Breast epithelium (tissue), 4 donors: ENCODE results near the gene FAM124A. TPM values are rescaled to one million over a fixed set of nuclear protein-coding genes. Genes with fewer than 3 reads are reported as not detected.

Source experiments
- DNase-seq, 2 donors: peaks; one replicate each; pipeline ENCODE4 v3.0.0-alpha.2; 2019; ENCODE audit warnings: low spot score in 2 of 2
- H3K27ac ChIP-seq, 2 donors: fragments of 200-600 bp; sonication (generic) in 1 of 2; one replicate each; pipeline ENCODE4 v1.5.1; 2016 to 2019; ENCODE audit warnings: mild to moderate bottlenecking in 1 of 2
- H3K27me3 ChIP-seq, 2 donors: fragments of 200-600 bp; sonication (generic) in 1 of 2; one replicate each; pipeline versions ENCODE4 v1.5.1 to v1.6.0; 2017 to 2019; ENCODE audit warnings: control low read depth in 1 of 2, mild to moderate bottlenecking in 1 of 2
- H3K36me3 ChIP-seq: fragments of 200-600 bp; one replicate; pipeline ENCODE4 v1.5.1; 2019
- H3K4me1 ChIP-seq, 2 donors: fragments of 200-600 bp; sonication (generic); one replicate each; pipeline ENCODE4 v1.5.1; 2016 to 2019; ENCODE audit warnings: control low read depth in 1 of 2
- H3K4me3 ChIP-seq, 3 donors: fragments of 200-600 bp; sonication (generic); 1 replicate in 2 of 3; 2 replicates in 1 of 3; pipeline ENCODE4 v1.5.1; 2016 to 2019; ENCODE audit warnings: mild to moderate bottlenecking in 3 of 3, moderate library complexity in 2 of 3
- H3K9me3 ChIP-seq, 2 donors: fragments of 200-600 bp; sonication (generic) in 1 of 2; one replicate each; pipeline ENCODE4 v1.5.1; 2016 to 2019; ENCODE audit warnings: control low read depth in 1 of 2
- CTCF ChIP-seq, 3 donors: fragments of 450-650 bp; IDR thresholded peaks; one replicate each; pipeline ENCODE4 v1.5.1; 2016 to 2017; ENCODE audit warnings: antibody characterized with exemption in 3 of 3, mild to moderate bottlenecking in 3 of 3, moderate library complexity in 3 of 3
- POLR2A ChIP-seq: fragments of 450-650 bp; IDR thresholded peaks from one replicate; pipeline ENCODE4 v1.6.1; 2016; ENCODE audit warnings: antibody characterized with exemption, mild to moderate bottlenecking, moderate library complexity
- POLR2AphosphoS5 ChIP-seq, 3 donors: sonication (generic); formaldehyde crosslinking; IDR thresholded peaks; one replicate each; pipeline ENCODE4 v1.6.1; 2017; ENCODE audit warnings: antibody characterized with exemption in 3 of 3
- intact Hi-C: fragments of 100-400 bp; cut with DNase I; formaldehyde crosslinking; loops from one replicate; pipeline ENCODE4 v1.15.1; 2023; ENCODE audit warnings: low total_unique reads
- total RNA-seq, 3 donors: library from RNA; depleted of rRNA; stranded (reverse); fragments of >200 nt; gene quantifications; one replicate each; pipeline ENCODE4 v1.1.0, GENCODE V29; 2016

The FAM124A gene
- total RNA-seq, 3 donors from 2014 or later: 2.2 to 7.9 (median 6.1) TPM

- Histone ChIP-seq H3K27me3 (no peaks in the 10 kb centered on the region), H3K4me1 (no peaks in the 10 kb centered on the region), H3K27ac (no peak overlapping the region), H3K4me3 (no peak overlapping the region), H3K36me3 (no peaks in the 10 kb centered on the region), H3K9me3 (no peaks in the 10 kb centered on the region)
- intact Hi-C loops: no loop called here
- no peak for DNase-seq
- TF ChIP-seq CTCF (IDR thresholded peaks at IDR 0.05) (no peak), POLR2AphosphoS5 (IDR thresholded peaks at IDR 0.05) (no peak), POLR2A (no peak)
Measured at GRCh38 chr13:51311231-51311630, 89.0 kb downstream of the FAM124A start.

DNA sequence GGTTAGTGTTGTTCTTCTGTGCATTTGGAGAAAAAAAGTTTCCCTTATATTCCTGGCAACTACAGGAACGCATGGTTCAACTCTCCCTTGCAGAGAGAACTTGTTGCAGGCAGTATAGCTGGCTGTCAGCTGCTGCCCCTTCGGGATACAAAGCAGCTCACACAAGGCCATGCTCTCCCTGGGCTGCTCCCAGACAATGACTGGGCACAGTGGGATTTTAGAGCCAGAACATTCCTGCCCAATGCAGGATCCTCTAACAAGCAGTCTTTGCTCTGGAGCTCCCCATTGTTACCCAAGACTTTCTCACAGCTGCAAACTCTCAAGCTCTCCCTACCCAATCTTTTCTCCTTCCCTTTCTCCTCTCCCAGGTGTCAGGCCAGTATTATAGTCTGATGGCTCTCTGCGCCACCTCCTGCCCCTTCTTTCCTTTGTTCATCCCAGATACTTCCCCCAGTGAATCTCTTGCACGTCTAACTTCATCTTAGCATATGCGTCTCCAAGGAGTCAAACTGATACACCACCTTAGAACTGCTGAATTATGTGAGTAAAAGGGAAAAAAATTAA lies 89.8 kb downstream of the FAM124A start:
- no peak overlapping the region for H3K4me3 ChIP-seq
- intact Hi-C loops: no loop called here
- H3K36me3 ChIP-seq: no peaks in the 10 kb centered on the region
- H3K9me3 ChIP-seq: no peaks in the 10 kb centered on the region
- H3K27me3 ChIP-seq: no peaks in the 10 kb centered on the region
- DNase-seq: no peak
- H3K4me1 ChIP-seq: no peaks in the 10 kb centered on the region
- TF ChIP-seq POLR2AphosphoS5 (IDR thresholded peaks at IDR 0.05) (no peak), POLR2A (no peak), CTCF (IDR thresholded peaks at IDR 0.05) (no peak)
- H3K27ac ChIP-seq: no peak overlapping the region

DNA sequence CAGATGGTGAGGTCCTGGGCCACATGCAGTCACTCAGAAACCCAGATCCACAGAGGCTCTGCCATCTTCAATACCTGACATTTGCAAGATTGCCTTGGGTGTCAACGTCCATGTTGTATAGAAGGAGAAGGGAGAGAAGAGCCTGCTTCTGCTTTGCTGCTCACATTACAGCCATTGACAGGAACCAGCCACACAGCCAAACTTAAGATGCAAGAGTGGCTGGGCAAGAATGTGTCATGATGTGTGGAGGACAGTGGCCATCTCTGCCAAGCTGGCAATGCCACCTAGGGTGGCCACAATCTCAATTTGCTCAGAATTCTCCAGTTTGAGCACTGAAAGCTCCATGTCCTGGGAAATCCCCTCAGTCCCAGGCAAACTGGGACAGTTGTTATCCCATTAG lies 91.4 kb downstream of the FAM124A start:
- Histone ChIP-seq H3K9me3 (no peaks in the 10 kb centered on the region), H3K27me3 (no peaks in the 10 kb centered on the region), H3K4me3 (no peak overlapping the region), H3K4me1 (no peaks in the 10 kb centered on the region), H3K27ac (no peak overlapping the region), H3K36me3 (no peaks in the 10 kb centered on the region)
- intact Hi-C loops: no loop called here
- TF ChIP-seq CTCF (IDR thresholded peaks at IDR 0.05): no peak
- TF ChIP-seq POLR2A: no peak
- TF ChIP-seq POLR2AphosphoS5 (IDR thresholded peaks at IDR 0.05): no peak
- no peak for DNase-seq

- TF ChIP-seq POLR2AphosphoS5 (IDR thresholded peaks at IDR 0.05) (no peak), CTCF (IDR thresholded peaks at IDR 0.05) (no peak)
- Histone ChIP-seq H3K27ac (no peak overlapping the region), H3K4me3 (no peak overlapping the region), H3K36me3 (no peaks in the 10 kb centered on the region), H3K4me1 (no peaks in the 10 kb centered on the region), H3K9me3 (no peaks in the 10 kb centered on the region), H3K27me3 (no peaks in the 10 kb centered on the region)
- intact Hi-C loops: no loop called here
- DNase-seq: no peak
Measured at GRCh38 chr13:51317262-51317661, 95.1 kb downstream of the FAM124A start.

DNA sequence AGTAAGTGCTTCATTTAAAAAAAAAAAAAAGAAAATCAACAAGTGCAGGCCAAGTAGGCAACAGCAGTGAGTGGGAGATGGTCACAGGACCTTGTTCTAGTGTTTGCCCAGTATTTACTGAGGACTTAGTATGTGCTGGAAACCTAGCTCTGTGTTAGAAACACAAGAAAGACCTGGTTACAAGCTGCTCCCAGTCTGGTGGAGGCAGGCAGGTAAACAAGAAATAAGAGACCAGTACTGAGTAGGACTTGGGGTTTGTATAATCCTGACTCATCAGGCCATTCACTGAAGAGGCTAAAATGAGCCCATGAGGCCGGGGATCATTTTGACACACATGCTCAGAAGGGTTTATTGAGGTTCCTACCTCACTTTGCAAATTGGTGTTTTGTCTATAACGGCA lies 95.8 kb downstream of the FAM124A start:
- Histone ChIP-seq H3K4me3 (no peak overlapping the region), H3K27me3 (no peaks in the 10 kb centered on the region), H3K27ac (no peak overlapping the region), H3K4me1 (no peaks in the 10 kb centered on the region), H3K36me3 (no peaks in the 10 kb centered on the region), H3K9me3 (no peaks in the 10 kb centered on the region)
- no peak for TF ChIP-seq POLR2AphosphoS5 (IDR thresholded peaks at IDR 0.05)
- TF ChIP-seq POLR2A: no peak
- no peak for TF ChIP-seq CTCF (IDR thresholded peaks at IDR 0.05)
- no peak for DNase-seq
- intact Hi-C loops: no loop called here
